ENCODE results near the gene PRCP.
"Not testable (repeated sequence)": the region's sequence is repeated elsewhere in the genome, so short reads cannot be mapped to it uniquely, and the experiment has no call there.

PRCP gene

DNA sequence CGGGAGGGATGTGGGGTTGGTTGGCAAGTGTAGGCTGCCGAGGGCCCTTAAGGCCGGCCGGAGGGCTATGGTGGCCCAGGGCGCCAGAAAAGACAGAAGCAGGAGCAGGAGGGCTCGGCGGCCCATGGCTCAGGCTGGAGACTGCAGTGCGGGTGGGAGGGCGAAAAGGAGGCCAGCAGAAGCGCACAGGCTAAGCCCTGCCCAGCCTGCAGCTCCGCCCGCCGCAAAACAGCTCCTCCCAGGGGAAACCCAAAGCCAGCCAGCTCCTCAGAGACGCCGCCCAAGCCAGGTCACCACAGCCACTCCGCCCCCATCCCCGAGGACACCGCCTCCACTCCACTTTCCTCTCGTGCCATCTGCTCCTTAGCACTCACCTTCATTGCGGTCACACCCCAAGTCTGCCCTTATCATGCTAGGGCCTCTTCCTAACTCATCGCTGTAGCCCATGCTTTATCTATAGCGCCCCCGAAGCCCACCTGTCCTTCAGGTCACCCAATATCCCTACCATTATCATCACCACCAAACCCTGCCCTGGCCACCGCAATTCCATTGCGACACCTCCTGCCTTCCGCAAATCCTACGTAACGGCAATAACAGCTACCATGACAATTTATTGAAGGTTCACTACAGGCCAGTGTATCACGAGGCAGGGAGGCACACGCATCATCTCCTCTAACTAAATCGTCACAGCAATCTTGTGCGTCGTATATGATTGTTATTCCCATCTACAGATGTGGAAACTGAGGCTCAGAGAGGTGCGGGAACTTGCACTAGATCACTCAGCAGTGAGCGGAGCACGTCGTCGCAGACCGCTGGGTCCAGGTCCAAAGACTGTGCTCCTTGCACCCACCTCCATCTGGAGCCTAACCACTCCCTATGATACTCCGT, at the start of gene PRCP:
TSS of gene PRCP (minus strand) at position 154 of the 888 bp plus-strand sequence. CDS start at position 126, 28 bp downstream.
- DNase-seq = peak in 55 of 56 donors; percentile 13 to 89 (median 74)

DNA sequence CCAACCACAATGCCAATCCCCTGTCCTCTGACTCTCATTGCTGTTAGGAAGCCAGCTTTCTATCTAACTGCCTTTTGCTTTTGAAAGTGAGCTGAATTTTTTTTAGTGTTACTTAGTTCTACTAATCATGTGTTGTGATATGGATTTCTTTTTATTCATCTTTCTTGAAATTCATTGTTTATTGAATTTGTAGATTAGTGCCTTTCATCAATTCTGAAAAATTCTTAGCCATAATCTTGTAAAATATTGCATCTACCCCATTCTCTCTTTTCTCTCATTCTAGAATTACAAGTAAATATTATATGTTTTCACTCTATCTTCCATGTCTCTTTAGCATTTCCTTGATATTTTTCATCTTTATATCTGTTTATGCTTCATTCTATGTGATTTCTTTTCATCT, 49.1 kb upstream of the PRCP start:
- no peak for DNase-seq

DNA sequence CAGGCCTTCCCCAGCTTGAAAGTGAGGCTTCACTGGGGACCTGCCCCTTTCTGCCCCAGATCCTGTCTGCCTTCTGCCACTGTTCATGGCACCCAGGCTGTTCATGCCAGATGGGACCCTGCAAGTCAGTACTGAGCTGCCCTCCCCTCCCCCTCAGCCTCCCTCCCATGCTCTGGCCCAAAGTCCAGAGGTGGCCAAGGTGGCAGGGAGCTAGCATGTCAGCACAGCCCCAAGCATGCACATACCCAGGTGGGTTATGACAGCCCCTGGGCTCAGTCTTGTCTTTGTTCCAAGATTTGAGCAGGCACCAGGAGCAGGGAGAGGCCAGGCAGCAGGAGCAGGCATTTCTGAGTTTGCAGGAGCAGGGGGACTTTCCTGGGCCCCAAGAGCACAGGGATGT, 45.5 kb upstream of the PRCP start:
- no peak for DNase-seq

DNA sequence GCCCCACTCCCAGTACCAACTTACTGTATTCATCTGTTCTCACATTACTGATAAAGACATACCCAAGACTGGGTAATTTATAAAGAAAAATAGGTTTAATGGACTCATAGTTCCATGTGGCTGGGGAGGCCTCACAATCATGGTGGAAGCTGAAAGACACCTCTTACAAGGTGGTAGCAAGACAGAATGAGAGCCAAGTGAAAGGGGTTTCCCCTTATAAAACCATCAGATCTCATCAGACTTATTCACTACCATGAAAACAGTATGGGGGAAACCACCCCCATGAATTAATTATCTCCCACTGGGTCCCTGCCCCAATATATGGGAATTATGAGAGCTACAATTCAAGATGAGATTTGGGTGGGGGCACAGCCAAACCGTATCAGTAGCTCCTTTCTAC, 44.8 kb upstream of the PRCP start:
- not testable (repeated sequence) for DNase-seq

DNA sequence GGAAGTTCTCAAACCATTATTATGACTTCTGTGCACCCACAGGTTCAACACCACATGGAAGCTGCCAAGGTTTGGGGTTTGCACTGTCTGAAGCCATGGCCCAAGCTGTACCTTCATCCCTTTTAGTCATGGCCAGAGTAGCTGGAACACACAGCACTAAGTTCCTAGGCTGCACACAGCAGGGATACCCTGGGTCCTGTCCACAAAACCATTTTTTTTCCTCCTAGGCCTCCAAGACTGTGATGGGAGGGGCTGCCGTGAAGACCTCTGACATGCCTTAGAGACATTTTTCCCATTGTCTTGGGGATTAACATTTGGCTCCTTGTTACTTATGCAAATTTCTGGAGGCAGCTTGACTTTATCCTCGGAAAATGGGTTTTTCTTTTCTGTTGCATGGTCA, 44.0 kb upstream of the PRCP start:
- no peak for DNase-seq

DNA sequence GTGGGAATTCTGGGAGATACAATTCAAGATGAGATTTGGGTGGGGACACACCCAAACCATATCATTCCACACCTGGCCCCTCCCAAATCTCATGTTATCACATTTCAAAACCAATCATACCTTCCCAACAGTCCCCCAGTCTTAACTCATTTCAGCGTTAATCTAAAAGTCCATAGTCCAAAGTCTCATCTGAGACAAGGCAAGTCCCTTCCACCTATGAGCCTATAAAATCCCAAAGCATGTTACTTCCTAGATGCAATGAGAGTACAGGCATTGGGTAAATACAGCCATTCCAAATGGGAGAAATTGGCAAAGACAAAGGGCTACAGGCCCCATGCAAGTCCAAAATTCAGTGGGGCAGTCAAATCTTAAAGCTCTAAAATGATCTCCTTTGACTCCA, 43.2 kb upstream of the PRCP start:
- DNase-seq = not testable (repeated sequence)

DNA sequence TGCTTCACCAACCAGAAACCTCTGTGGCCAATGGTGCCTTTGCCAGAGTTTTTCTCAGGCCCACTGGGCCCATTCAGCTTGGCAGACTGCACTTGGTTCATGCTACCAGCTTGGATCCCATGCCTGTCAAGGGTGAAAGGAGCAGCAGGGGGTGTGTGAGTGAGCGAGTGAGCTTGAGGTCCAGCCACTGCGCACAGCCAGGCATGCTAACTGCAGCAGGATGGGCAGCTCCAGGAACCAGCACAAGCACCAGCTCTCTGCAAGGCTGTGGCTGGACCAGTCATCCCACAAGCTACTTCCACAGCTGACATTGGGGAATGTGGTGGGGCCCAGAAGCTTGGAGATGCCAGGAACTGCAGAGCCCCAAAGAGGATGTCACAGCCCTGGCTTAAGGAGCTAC, 42.1 kb upstream of the PRCP start:
- DNase-seq = no peak

DNA sequence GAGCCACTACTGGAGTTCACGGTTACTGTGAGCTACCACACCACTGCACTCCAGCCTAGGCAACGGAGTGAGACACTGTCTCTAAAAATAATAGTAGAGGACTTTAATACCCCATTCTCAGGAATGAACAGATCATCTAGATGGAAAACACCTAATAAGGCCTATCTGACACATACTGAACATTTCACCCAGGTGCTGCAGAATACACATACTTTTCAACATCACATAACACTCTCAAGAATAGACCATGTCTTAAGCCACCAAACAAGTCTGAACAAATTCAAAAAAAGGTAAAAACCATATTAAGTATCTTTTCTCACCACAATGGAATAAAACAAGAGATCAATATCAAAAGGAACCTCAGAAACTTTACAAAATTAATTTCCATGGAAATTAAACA, 39.2 kb upstream of the PRCP start:
- DNase-seq = no peak

DNA sequence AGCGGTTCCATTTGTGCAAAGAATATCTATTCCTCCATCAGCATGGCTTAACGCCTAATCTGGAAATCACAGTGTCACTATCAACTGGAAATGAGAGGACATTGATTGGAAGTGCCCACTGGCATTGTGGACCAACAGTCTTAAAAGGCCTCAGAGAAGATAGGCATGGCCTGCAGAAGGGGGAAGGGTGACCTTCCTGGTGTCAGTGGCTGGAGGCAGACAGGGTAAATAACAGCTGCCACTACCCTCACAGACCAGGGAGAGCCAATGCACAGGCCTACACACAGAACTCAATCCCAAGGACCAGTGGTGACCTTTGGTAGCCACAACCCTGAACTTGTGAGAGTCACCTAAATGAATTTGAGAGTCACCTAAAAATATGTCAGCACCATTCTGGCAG, 37.3 kb upstream of the PRCP start:
- DNase-seq = no peak

DNA sequence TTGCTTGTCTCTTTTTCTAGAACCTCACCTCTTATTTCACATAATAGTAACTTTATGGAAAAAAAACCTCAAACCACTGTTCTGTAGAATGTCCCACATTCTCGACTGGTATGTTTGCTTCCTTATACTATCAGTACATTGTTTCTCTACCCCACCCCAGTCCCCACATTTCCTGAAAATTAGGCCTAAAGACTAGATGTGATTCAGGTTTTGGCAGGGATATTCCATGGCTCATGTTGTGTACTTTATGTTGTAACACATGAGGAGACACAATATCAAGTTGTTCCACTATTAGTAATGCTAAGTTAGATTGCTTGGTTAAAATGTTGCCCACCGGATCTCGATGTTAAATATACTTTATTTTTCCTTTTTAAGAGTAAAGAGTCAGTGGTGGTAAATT, 36.0 kb upstream of the PRCP start:
- DNase-seq = no peak

DNA sequence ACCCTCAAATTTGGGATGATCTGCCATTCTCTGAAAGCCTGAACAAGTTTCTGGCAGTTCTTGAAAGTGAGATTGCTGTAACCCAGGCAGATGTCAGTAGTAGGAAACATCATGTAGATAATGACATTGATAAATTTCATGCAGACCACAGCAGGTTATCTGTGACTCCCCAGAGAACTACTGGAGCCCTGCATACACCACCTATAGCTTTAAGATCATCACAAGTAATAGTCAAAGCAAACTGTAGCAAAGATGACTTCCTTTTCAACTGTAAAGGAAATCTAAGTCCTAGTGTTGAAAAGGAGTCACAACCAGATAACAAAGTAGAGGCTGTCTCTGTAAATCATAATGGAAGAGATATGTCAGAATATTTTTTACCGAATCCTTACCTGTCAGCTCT, 32.3 kb upstream of the PRCP start:
- no peak for DNase-seq

DNA sequence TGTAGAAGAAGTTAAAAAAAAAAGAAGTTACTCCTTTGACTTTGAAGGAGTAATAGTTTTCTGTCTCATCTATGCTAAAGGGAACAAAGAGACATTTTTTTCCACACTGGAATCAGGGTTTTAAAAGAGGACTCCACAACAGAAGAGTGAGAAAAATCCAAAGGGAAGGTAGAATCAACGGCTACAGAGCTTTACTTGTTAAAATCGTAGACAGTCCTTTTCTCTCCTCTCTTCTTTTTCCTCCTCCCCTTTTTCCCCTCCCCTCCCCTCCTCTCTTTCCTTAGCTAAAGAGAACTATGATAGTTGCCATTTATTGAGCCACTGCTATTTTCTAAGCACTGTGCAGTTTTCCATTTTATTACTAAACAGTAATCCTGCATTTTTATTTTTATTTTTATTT, 30.5 kb upstream of the PRCP start:
- no peak for DNase-seq

DNA sequence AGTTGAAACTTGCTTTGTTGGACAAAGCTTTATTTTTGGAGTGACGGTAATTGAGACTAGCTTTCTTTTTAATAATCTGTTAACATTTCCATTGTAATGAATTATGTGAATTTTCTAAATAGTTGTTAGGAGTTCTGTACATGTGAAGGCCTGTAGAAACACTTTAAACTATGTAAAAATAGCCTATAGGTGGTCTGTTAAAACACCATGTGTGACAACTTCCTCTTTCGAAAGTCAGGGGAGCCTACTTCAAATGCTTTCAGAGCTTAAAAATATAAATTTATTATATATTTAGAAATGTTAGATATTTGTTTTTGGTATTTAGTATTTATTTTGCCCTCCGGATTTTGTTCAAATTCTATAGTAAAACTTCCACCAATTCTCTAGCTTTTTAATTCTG, 30.0 kb upstream of the PRCP start:
- DNase-seq = no peak

DNA sequence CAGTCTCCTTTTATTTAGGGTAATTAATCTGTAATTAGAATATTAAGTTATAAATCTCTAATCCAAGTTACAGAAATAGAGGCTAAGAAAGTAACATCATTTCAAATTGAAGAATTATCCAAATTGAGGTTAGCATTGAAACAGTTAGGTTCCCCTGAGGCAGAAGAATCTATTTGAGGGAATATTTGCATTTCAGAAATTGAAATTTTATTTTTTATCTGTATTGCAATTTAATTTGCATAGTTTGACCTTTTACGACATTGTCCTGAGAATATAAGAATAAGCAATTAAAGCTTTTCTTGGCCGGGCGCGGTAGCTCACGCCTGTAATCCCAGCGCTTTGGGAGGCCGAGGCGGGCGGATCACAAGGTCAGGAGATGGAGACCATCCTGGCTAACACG, 28.9 kb upstream of the PRCP start:
- DNase-seq = no peak

DNA sequence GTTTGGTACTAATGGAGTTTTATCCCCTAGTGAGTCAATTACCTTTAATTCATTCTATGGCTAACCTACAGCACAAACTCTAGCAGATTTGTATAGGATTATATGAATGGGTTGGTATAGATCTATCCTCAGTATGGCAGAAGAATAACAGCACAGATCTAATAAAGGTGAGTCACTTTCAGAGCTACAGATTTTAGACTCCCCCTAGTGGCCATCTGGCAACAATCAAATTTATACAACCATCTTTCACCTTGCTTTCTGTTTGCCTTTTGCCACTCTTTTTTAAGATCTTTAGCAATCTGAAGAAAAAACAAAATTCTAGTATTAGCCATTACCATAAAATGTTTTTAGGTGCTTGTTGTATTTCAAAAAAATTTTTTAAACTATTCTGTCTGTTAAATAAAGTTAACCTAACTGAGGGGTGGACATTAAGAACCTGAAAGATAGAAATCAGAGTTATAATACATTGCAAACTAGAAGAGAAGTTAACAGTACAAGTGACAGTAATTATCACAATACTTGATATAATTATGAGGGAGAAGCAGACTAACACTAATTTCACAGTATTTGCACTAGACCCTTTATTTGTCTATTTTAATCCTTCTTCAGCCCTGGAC, 27.1 kb upstream of the PRCP start:
- peak in 1 of 56 donors; percentile 4 for DNase-seq

DNA sequence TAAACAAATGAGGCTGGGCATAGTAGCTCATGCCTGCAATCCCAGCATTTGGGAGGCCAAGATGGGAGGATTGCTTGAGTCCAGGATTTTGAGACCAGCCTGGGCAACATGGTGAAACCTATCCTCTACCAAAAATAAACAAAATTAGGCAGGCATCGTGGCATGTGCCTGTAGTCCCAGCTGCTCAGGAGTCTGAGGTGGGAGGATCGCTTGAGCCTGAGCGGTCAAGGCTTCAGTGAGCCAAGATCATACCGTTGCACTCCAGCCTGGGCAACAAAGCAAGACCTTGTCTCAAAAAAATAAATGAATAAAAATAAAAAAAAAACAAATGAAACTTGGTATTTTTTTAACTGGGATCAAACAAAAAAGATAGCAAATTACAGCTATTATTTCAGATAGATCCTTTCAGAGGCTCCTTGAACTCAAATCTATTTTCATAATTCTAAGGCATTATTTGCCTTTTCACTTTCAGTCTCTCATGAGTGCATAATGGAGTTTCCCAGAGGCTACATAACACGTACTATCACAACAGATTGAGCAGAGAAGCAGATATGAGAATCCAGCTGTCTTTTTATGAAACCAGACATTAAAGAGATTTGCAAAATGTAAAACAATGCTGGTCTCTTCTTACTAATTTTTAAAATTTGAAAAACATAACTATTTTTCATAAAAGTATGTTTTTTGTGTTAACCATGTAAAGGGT, 24.4 kb upstream of the PRCP start:
- DNase-seq = no peak

DNA sequence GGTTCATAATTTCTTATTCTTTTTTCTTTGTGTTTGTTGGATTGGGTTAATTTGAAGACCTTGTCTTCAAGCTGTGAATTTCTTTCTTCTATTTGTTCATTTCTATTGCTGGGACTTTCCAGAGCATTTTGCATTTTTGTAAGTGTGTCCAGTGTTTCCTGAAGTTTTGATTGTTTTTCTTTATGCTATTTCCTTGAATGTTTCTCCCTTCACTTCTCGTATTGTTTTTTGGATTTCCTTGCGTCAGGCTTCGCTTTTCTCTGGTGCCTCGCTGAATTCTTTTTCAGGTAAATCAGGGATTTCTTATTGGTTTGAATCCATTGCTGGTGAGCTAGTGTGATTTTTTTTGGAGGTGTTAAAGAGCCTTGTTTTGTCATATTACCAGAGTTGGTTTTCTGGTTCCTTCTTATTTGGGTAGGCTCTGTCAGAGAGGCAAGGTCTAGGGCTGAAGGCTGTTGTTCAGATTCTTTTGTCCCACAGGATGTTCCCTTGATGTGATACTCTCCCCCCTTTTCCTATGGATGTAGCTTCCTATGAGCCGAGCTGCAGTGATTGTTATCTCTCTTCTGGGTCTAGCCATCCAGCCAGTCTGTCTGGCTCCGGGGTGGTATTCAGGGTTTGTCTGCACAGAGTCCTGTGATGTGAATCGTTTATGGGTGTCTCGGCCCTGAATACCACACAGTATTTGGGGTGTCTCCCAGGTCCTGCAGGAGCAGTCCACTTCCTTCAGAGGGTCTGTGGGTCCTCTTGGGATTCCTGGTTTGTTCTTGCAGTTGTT, 22.4 kb upstream of the PRCP start:
- not testable (repeated sequence) for DNase-seq

DNA sequence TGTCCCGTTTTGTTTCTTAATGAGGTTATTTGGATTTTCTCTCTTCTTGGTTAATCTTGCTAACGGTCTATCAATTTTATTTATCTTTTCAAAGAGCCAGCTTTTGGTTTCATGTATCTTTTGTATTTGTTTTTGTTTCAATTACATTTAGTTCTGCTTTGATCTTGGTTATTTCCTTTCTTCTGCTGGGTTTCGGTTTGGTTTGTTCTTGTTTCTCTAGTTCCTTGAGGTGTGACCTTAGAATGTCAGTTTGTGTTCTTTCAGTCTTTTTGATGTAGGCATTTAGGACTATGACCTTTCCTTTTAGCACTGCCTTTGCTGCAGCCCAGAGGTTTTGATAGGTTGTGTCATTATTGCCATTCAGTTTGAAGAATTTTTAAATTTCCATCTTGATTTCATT, 20.0 kb upstream of the PRCP start:
- not testable (repeated sequence) for DNase-seq

DNA sequence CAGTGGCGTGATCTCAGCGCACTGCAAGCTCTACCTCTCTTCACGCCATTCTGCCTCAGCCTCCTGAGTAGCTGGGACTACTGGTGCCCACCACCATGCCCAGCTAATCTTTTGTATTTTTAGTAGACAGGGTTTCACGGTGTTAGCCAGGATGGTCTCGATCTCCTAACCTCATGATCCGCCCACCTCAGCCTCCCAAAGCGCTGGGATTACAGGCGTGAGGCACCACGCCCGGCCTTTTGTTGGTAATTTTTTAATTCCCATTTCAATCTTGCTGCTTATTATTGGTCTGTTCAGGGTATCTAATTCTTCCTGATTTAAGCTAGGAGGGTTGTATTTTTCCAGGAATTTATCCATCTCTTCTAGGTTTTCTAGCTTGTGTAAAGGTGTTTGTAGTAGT, 19.6 kb upstream of the PRCP start:
- DNase-seq = not testable (repeated sequence)

DNA sequence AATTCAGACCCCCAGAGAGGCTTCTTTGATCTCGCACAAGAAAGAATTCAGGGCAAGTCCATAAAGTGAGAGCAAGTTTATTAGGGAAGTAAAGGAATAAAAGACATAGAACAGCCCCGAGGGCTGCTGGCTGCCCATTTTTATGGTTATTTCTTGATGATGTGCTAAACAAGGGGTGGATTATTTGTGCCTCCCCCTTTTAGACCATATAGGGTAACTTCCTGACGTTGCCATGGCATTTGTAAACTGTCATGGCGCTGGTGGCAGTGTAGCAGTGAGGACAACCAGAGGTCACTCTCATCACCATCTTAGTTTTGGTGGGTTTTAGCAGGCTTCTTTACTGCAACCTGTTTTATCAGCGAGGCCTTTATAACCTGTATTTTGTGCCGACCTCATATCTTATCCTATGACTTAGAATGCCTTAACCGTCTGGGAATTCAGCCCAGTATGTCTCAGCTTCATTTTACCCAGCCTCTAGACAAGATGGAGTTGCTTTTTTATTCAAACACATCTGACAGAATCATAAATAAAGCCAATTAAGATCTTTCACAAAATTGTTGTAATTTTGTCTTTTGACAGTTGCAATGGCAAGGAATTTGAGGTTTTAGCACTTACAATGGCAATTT, 8.9 kb upstream of the PRCP start:
- DNase-seq = no peak

DNA sequence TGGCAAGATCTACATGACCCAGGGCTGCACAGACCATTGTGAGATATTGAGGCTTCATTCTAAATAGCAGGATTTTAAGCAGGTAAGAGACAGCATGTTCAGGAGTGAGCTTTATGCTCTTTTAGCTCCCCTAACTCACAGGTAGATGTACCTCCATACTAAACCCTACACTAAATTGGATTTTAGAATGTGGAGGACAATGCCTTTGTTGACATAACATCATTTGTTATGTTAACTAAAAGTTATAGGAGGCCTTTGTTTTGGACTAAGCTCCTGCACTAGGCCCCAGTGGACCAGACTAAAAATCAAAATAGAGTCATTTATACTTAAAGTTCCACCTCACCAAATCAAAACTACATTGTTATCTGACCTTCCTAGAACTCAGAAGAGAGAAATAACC, 8.1 kb upstream of the PRCP start:
- DNase-seq = no peak
